Testis (tissue), 2 donors: Measurements from ENCODE around the gene SNRPD3.

Experiments used
- POLR2A ChIP-seq: fragments of 450-650 bp; IDR thresholded peaks from one replicate; pipeline ENCODE4 v1.6.1; 2017; ENCODE audit warnings: antibody characterized with exemption, mild to moderate bottlenecking, moderate library complexity
- TF ChIP-seq, protein P1 (sequence below), 3 experiments: fragments of 450-650 bp in 2 of 3; fragments of 200-600 bp in 1 of 3; sonication (generic) in 1 of 3; IDR thresholded peaks; one replicate each; pipeline ENCODE4 v1.5.1; 2016 to 2019; ENCODE audit warnings: antibody characterized with exemption in 3 of 3, mild to moderate bottlenecking in 2 of 3, moderate library complexity in 1 of 3

DNA sequence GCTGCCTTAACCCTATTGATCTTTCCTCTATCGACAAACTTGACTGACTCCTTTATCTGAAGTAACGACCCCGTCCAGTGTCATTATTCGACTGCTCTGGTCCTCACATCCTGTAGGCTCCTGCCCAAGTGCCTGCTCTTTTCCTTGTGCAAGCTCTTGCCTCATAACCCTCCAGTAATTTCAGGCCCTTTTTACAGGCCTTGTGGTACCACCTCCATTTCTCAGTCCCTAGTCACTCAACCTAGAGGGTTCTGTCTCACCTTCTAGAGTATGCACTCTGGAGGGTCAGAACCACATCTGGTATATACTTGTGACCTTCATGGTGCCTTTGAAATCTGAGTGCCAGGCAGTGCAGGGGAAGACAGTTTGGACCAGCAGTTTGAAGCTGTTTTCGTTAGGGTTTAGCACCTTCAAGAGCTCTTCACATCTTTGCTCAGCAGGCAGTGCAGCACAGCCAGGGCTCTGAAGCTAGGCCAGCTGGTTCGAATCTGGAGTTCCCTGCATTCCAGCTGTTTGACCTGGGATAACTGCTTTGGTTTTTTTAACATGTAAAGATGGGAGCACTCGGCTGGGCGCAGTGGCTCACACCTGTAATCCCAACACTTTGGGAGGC is 11.2 kb downstream of the SNRPD3 start:
- TF ChIP-seq POLR2A: no peak
- TF ChIP-seq, protein P1, sequence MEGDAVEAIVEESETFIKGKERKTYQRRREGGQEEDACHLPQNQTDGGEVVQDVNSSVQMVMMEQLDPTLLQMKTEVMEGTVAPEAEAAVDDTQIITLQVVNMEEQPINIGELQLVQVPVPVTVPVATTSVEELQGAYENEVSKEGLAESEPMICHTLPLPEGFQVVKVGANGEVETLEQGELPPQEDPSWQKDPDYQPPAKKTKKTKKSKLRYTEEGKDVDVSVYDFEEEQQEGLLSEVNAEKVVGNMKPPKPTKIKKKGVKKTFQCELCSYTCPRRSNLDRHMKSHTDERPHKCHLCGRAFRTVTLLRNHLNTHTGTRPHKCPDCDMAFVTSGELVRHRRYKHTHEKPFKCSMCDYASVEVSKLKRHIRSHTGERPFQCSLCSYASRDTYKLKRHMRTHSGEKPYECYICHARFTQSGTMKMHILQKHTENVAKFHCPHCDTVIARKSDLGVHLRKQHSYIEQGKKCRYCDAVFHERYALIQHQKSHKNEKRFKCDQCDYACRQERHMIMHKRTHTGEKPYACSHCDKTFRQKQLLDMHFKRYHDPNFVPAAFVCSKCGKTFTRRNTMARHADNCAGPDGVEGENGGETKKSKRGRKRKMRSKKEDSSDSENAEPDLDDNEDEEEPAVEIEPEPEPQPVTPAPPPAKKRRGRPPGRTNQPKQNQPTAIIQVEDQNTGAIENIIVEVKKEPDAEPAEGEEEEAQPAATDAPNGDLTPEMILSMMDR (IDR thresholded peaks at IDR 0.05): no peak
